Keratinocyte (primary cell): ENCODE measurements around the gene ADAD2. TPM values are rescaled to one million over a fixed set of nuclear protein-coding genes. Genes with fewer than 3 reads are reported as not detected.

Source experiments
- DNase-seq: peaks from one replicate; pipeline ENCODE4 v3.0.0-alpha.2; 2011; ENCODE audit warnings: low read depth, missing footprints, low spot score
- FAIRE-seq: peaks from 2 replicates; lab custom pipeline; 2011; peaks lifted over from hg19 to GRCh38; lab: Jason Lieb, UNC
- H2AFZ ChIP-seq: 2 replicates; pipeline ENCODE4 v1.6.0; 2012; ENCODE audit warnings: low read length, control low read depth, inconsistent platforms; ENCODE audit not compliant: control insufficient read depth
- H3K27ac ChIP-seq: 2 replicates; pipeline ENCODE4 v1.5.1; 2011; ENCODE audit warnings: low read length; ENCODE audit not compliant: control insufficient read depth, insufficient read depth
- H3K27me3 ChIP-seq: 3 replicates; pipeline ENCODE4 v1.6.0; 2011; ENCODE audit warnings: low read length; ENCODE audit not compliant: control insufficient read depth, insufficient read depth; ENCODE audit errors: extremely low read depth
- H3K36me3 ChIP-seq, 2 experiments: 2 replicates in 1 of 2; 3 replicates in 1 of 2; pipeline ENCODE4 v1.5.1; 2011; ENCODE audit warnings: low read length in 2 of 2, mild to moderate bottlenecking in 1 of 2; ENCODE audit not compliant: control insufficient read depth in 2 of 2, insufficient read depth in 2 of 2; ENCODE audit errors: extremely low read depth in 1 of 2
- H3K4me1 ChIP-seq: 3 replicates; pipeline ENCODE4 v1.5.1; 2011; ENCODE audit warnings: low read length; ENCODE audit not compliant: control insufficient read depth, insufficient read depth; ENCODE audit errors: extremely low read depth
- H3K4me2 ChIP-seq: 3 replicates; pipeline ENCODE4 v1.6.0; 2011; ENCODE audit warnings: low read depth, low read length; ENCODE audit not compliant: control insufficient read depth, insufficient read depth; ENCODE audit errors: extremely low read depth
- H3K4me3 ChIP-seq, 3 experiments: fragments of 200-600 bp in 1 of 3; sonication (generic) in 1 of 3; 2 replicates in 2 of 3; 3 replicates in 1 of 3; pipeline ENCODE4 v1.5.1; 2011 to 2016; ENCODE audit warnings: low read length in 3 of 3, mild to moderate bottlenecking in 3 of 3, control low read depth in 2 of 3, inconsistent platforms in 1 of 3, low read depth in 1 of 3, mixed read lengths in 1 of 3, mixed run types in 1 of 3, moderate library complexity in 1 of 3; ENCODE audit not compliant: control insufficient read depth in 2 of 3, insufficient read depth in 2 of 3; ENCODE audit errors: extremely low read depth in 1 of 3
- H3K79me2 ChIP-seq: 2 replicates; pipeline ENCODE4 v1.6.0; 2012; ENCODE audit warnings: low read length; ENCODE audit not compliant: control insufficient read depth, insufficient read depth
- H3K9ac ChIP-seq: 3 replicates; pipeline ENCODE4 v1.6.0; 2011; ENCODE audit warnings: low read length; ENCODE audit not compliant: control insufficient read depth, insufficient read depth; ENCODE audit errors: extremely low read depth
- H3K9me1 ChIP-seq: 3 replicates; pipeline ENCODE4 v1.6.0; 2011; ENCODE audit warnings: low read length; ENCODE audit not compliant: control insufficient read depth, insufficient read depth; ENCODE audit errors: extremely low read depth
- H3K9me3 ChIP-seq: 2 replicates; pipeline ENCODE4 v1.5.1; 2012; ENCODE audit warnings: low read depth, low read length; ENCODE audit not compliant: control insufficient read depth
- H4K20me1 ChIP-seq: 3 replicates; pipeline ENCODE4 v1.6.0; 2011; ENCODE audit warnings: low read length; ENCODE audit not compliant: control insufficient read depth, insufficient read depth; ENCODE audit errors: extremely low read depth
- CTCF ChIP-seq, 3 experiments: IDR thresholded peaks in 1 of 3; conservative IDR thresholded peaks in 1 of 3; optimal IDR thresholded peaks in 1 of 3; 2 replicates in 2 of 3; 3 replicates in 1 of 3; pipeline versions ENCODE3 to v1.5.1; 2011; ENCODE audit warnings: low read length in 3 of 3, mild to moderate bottlenecking in 3 of 3, moderate library complexity in 2 of 3, control low read depth in 1 of 3, inconsistent platforms in 1 of 3; ENCODE audit not compliant: insufficient read depth in 2 of 3; ENCODE audit errors: extremely low read depth in 1 of 3
- EZH2 ChIP-seq: IDR thresholded peaks from one replicate; pipeline ENCODE4 v1.6.1; 2012; ENCODE audit warnings: inconsistent platforms, mild to moderate bottlenecking, low read length, moderate library complexity
- dilution Hi-C: fragments of 300-500 bp; cut with MboI; formaldehyde crosslinking; loops from one replicate; pipeline ENCODE4 v1.7.0; 2020; ENCODE audit warnings: low sequenced_read_pairs; ENCODE audit not compliant: extremely low pct_ligation_motif_present
- polyA plus RNA-seq, 5 experiments: library from polyadenylated mRNA; depleted of rRNA in 3 of 5; stranded (reverse) in 3 of 5; stranded (forward) in 1 of 5; unstranded in 1 of 5; fragments of >200 nt; gene quantifications; 1 replicate in 1 of 5; 2 replicates in 3 of 5; 3 replicates in 1 of 5; pipeline versions ENCODE4 v1.2.1 to v1.2.3, GENCODE V29; 2011 to 2012; ENCODE audit warnings: missing spikeins in 2 of 5, low read depth in 1 of 5, low replicate concordance in 1 of 5

ADAD2 gene
- polyA plus RNA-seq, 1 donor (not counting 4 experiments of a cell fraction or from before 2014, with no cell fraction given) = not detected

- dilution Hi-C loops = no loop called here
- FAIRE-seq = no peak
- H2AFZ ChIP-seq = no peak overlapping the region
- TF ChIP-seq CTCF (optimal IDR thresholded peaks at IDR 0.05 in 1 of 3, IDR thresholded peaks at IDR 0.05 in 1 of 3, conservative IDR thresholded peaks at IDR 0.05 in 1 of 3; ENCODE audit: extremely low read depth in 1 of 3, insufficient read depth in 2 of 3, low read length in 3 of 3) (no peak), EZH2 (no peak)
- H3K27me3 ChIP-seq = peaks cover 31% of the 10 kb centered on the region
- H3K9ac ChIP-seq = no peak overlapping the region
- H3K79me2 ChIP-seq = no peaks in the 10 kb centered on the region
- H3K9me1 ChIP-seq = no peaks in the 10 kb centered on the region
- no peak overlapping the region for H3K4me3 ChIP-seq
- no peaks in the 10 kb centered on the region for H3K9me3 ChIP-seq
- no peak for DNase-seq
- H3K27ac ChIP-seq = no peak overlapping the region
- no peak overlapping the region for H3K4me2 ChIP-seq
- no peaks in the 10 kb centered on the region for H3K4me1 ChIP-seq
- H4K20me1 ChIP-seq = no peaks in the 10 kb centered on the region
- no peaks in the 10 kb centered on the region for H3K36me3 ChIP-seq
Measured at GRCh38 chr16:84237994-84238750, 47.2 kb downstream of the ADAD2 start.

GRCh38 chr16:84239141-84239769 lies 48.3 kb downstream of the ADAD2 start:
- Histone ChIP-seq H4K20me1 (no peaks in the 10 kb centered on the region), H3K4me1 (no peaks in the 10 kb centered on the region), H3K79me2 (no peaks in the 10 kb centered on the region), H3K4me3 (no peak overlapping the region), H3K9me1 (no peaks in the 10 kb centered on the region), H3K9me3 (no peaks in the 10 kb centered on the region), H3K4me2 (no peak overlapping the region), H3K27me3 (peaks cover 28% of the 10 kb centered on the region), H3K27ac (no peak overlapping the region), H3K9ac (no peak overlapping the region), H2AFZ (no peak overlapping the region), H3K36me3 (no peaks in the 10 kb centered on the region)
- no peak for FAIRE-seq
- dilution Hi-C loops = no loop called here
- DNase-seq = no peak
- TF ChIP-seq EZH2 = no peak
- TF ChIP-seq CTCF (optimal IDR thresholded peaks at IDR 0.05 in 1 of 3, IDR thresholded peaks at IDR 0.05 in 1 of 3, conservative IDR thresholded peaks at IDR 0.05 in 1 of 3; ENCODE audit: extremely low read depth in 1 of 3, insufficient read depth in 2 of 3, low read length in 3 of 3) = peak in 1 of 3 experiments; percentile 12
